AG04450 (cell line): ENCODE results near the gene OGDH. TPM values are rescaled to one million over a fixed set of nuclear protein-coding genes. Genes with fewer than 3 reads are reported as not detected.

ENCODE experiments used
- CTCF ChIA-PET: fragments of 300-600, 350-600 bp; formaldehyde crosslinking; extraction: SDS; loops from one replicate; lab custom pipeline; 2022; ENCODE audit warnings: antibody characterized with exemption, inconsistent platforms; lab: Charles Lee
- POLR2A ChIA-PET: fragments of 350-600 bp; formaldehyde crosslinking; extraction: SDS; loops from one replicate; lab custom pipeline; 2021; ENCODE audit warnings: antibody characterized with exemption, inconsistent platforms; lab: Yijun Ruan, JAX
- DNase-seq: peaks from one replicate; pipeline ENCODE4 v3.0.0-alpha.2; 2011; ENCODE audit warnings: low read depth, low spot score
- H3K27ac ChIP-seq: one replicate; pipeline ENCODE4 v1.5.1; 2012; ENCODE audit warnings: low read depth, low read length, control low read depth
- H3K27me3 ChIP-seq: one replicate; pipeline ENCODE4 v1.6.0; 2012; ENCODE audit warnings: low read length; ENCODE audit not compliant: control insufficient read depth, insufficient read depth
- H3K4me3 ChIP-seq: 2 replicates; pipeline ENCODE4 v1.5.1; 2011; ENCODE audit warnings: mild to moderate bottlenecking, low read depth, low read length, control low read depth
- H3K9me3 ChIP-seq: 2 replicates; pipeline ENCODE4 v1.5.1; 2012; ENCODE audit warnings: low read length; ENCODE audit not compliant: control insufficient read depth, insufficient read depth
- CTCF ChIP-seq: IDR thresholded peaks from 2 replicates; pipeline ENCODE4 v1.5.1; 2011; ENCODE audit warnings: low read depth, low read length, control low read depth, inconsistent platforms
- polyA plus RNA-seq: library from polyadenylated mRNA; depleted of rRNA; stranded (reverse); fragments of >200 nt; gene quantifications from 2 replicates; pipeline ENCODE4 v1.2.3, GENCODE V29; 2011

OGDH gene
- polyA plus RNA-seq, 1 experiment, result 35.8 TPM

- TF ChIP-seq CTCF, result no peak
- no peak overlapping the region for H3K4me3 ChIP-seq
- no peak for DNase-seq
- no peaks in the 10 kb centered on the region for H3K27me3 ChIP-seq
- CTCF ChIA-PET, result no interaction called here
- POLR2A ChIA-PET, result no interaction called here
- H3K27ac ChIP-seq, result no peak overlapping the region
- H3K9me3 ChIP-seq, result no peaks in the 10 kb centered on the region
Observed at GRCh38 chr7:44629829-44630522, 23.5 kb downstream of the OGDH start.

- POLR2A ChIA-PET, result interaction anchor here (0.8 to 1.5 kb wide), 4 partner anchors 9 to 167 kb away, joined by 3 to 7 read pairs (median 5); partner anchors contain the start of gene OGDH
- no peaks in the 10 kb centered on the region for H3K27me3 ChIP-seq
- no peak for TF ChIP-seq CTCF
- CTCF ChIA-PET, result interaction anchor here (0.6 kb wide), 1 partner anchor 137 kb away, joined by 4 read pairs; no protein-coding TSS in a partner anchor
- H3K9me3 ChIP-seq, result no peaks in the 10 kb centered on the region
- no peak for DNase-seq
- no peak overlapping the region for H3K27ac ChIP-seq
- no peak overlapping the region for H3K4me3 ChIP-seq
Observed at GRCh38 chr7:44630792-44631457, 24.5 kb downstream of the OGDH start.

GRCh38 chr7:44631458-44632115 is 25.2 kb downstream of the OGDH start:
- POLR2A ChIA-PET, result interaction anchor here (0.8 to 1.5 kb wide), 4 partner anchors 9 to 166 kb away, joined by 3 to 7 read pairs (median 5); partner anchors contain the start of gene OGDH
- TF ChIP-seq CTCF, result no peak

GRCh38 chr7:44632196-44632595 is 25.8 kb downstream of the OGDH start:
- H3K27me3 ChIP-seq, result no peaks in the 10 kb centered on the region
- H3K9me3 ChIP-seq, result no peaks in the 10 kb centered on the region
- TF ChIP-seq CTCF, result no peak
- ChIA-PET POLR2A (interaction anchor here (0.5 to 1.5 kb wide), 4 partner anchors 8 to 222 kb away, joined by 3 to 7 read pairs (median 6); partner anchors contain the start of gene OGDH), CTCF (interaction anchor here (0.6 kb wide), 1 partner anchor 41 kb away, joined by 3 read pairs; no protein-coding TSS in a partner anchor)
- DNase-seq, result no peak
- no peak overlapping the region for H3K27ac ChIP-seq
- H3K4me3 ChIP-seq, result no peak overlapping the region

More at GRCh38 chr7:44631458-44632115, 25.2 kb downstream of the OGDH start:
- Histone ChIP-seq H3K9me3 (no peaks in the 10 kb centered on the region), H3K27me3 (no peaks in the 10 kb centered on the region), H3K4me3 (no peak overlapping the region), H3K27ac (no peak overlapping the region)
- CTCF ChIA-PET, result interaction anchor here (0.6 kb wide), 2 partner anchors 41 to 136 kb away, joined by 3 to 4 read pairs; no protein-coding TSS in a partner anchor
- DNase-seq, result no peak
